Panc1 (cell line): Measurements from ENCODE around the gene SLC29A1.
A peak's percentile ranks its signal among the peaks of the same experiment; 100 is the strongest.

ENCODE experiments used
- CTCF ChIP-seq: fragments of 450-650 bp; IDR thresholded peaks from 2 replicates; pipeline ENCODE4 v1.5.1; 2017; ENCODE audit warnings: mild to moderate bottlenecking
- POLR2AphosphoS5 ChIP-seq: IDR thresholded peaks from 2 replicates; pipeline ENCODE4 v1.6.1; 2012; ENCODE audit warnings: mild to moderate bottlenecking, low read depth, low read length, moderate library complexity
- REST ChIP-seq, 2 experiments: IDR thresholded peaks; 2 replicates each; pipeline ENCODE4 v1.6.1; 2011 to 2012; ENCODE audit warnings: low read depth in 2 of 2, control low read depth in 1 of 2, low read length in 1 of 2, mild to moderate bottlenecking in 1 of 2, moderate library complexity in 1 of 2; ENCODE audit not compliant: insufficient read depth in 1 of 2
- SIN3A ChIP-seq: IDR thresholded peaks from 2 replicates; pipeline ENCODE4 v1.6.1; 2012; ENCODE audit warnings: low read depth, mild to moderate bottlenecking, low read length, moderate library complexity, borderline replicate concordance; ENCODE audit not compliant: insufficient read depth
- TCF7L2 ChIP-seq: IDR thresholded peaks from 2 replicates; pipeline ENCODE4 v1.6.1; 2011; ENCODE audit warnings: mild to moderate bottlenecking, low read depth, low read length, inconsistent platforms

DNA sequence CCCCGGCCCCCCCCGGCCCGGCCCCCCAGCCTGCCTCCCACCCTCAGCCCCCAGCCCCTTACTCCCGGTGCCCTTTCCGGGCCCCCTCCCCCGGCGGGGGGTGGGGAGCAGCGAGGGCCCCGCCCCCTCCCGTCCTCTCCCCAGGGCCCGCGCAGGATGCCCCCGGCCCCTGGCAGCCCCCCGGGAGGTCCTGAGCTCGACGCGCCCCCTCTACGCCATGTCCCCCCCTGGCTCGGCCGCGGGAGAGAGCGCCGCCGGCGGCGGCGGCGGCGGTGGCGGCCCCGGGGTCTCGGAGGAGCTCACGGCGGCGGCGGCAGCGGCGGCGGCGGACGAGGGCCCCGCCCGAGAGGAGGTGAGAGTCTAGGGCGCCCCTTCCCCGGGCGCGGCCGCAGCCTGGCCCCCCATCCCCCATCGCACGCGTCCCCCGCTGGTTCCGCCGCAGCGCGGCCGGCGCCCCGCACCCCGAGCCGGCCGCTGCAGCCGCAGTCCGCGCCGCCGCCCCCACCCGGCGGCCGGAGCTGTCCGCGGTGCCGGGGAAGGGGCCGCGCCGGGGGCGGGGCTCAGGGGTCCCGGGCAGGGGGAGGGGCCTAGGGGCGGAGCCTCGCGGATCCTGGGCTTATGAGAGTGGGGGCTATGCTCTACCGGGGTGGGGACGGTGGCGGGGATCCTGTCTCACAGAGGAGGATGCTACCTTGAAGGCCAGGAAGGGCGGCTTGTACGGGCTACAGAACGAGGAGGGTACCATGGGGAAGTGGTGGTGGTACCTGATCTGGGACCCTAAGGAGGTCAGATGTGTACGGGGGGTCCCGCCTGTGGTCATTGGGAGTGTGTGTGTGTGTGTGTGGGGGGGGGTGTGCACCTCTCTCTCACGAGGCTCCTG lies 47.4 kb downstream of the SLC29A1 start:
- no peak for TF ChIP-seq CTCF
- no peak for TF ChIP-seq POLR2AphosphoS5
- TF ChIP-seq REST (IDR thresholded peaks at IDR 0.05; ENCODE audit: insufficient read depth in 1 of 2, low read depth in 2 of 2, low read length in 1 of 2): peak; percentile 61 to 78; a peak in 2 of 4 replicates
- TF ChIP-seq SIN3A: no peak
- TF ChIP-seq TCF7L2: no peak
